ENCODE measurements around the gene CAPN3.
"Not testable (repeated sequence)": the region's sequence is repeated elsewhere in the genome, so short reads cannot be mapped to it uniquely, and the experiment has no call there.

The CAPN3 gene

GRCh38 chr15:42335074-42335473 is 24.2 kb upstream of the CAPN3 start:
- H3K36me3 ChIP-seq (ENCODE audit: control insufficient read depth in 2 of 2, insufficient read depth in 1 of 2, low read length in 2 of 2), result no peaks in the 10 kb centered on the region
- no peaks in the 10 kb centered on the region for H3K9me3 ChIP-seq (ENCODE audit: control insufficient read depth, insufficient read depth, low read depth, low read length)
- POLR2A ChIA-PET, result no interaction called here
- no peak overlapping the region for H3K27ac ChIP-seq (ENCODE audit: extremely low read depth, low read depth, low read length)
- no peak for TF ChIP-seq PRDM6 (tag by site-specific recombination; IDR thresholded peaks at IDR 0.05)
- TF ChIP-seq ZNF132 (tag by site-specific recombination; IDR thresholded peaks at IDR 0.05; ENCODE audit: borderline replicate concordance), result no peak
- TF ChIP-seq ZNF48 (tag by site-specific recombination; IDR thresholded peaks at IDR 0.05), result no peak
- no peak for TF ChIP-seq ZNF19 (tag by site-specific recombination; IDR thresholded peaks at IDR 0.05; ENCODE audit: low read depth)
- TF ChIP-seq ZNF518A (tag by site-specific recombination; conservative IDR thresholded peaks at IDR 0.05; ENCODE audit: low read depth), result no peak
- no peak for TF ChIP-seq HOXA7 (CRISPR knock-in tag; IDR thresholded peaks at IDR 0.05; ENCODE audit: borderline replicate concordance)
- TF ChIP-seq ZNF664 (tag by site-specific recombination; IDR thresholded peaks at IDR 0.05), result no peak
- TF ChIP-seq ZBTB11 (tag by site-specific recombination; conservative IDR thresholded peaks at IDR 0.05; ENCODE audit: low read depth), result no peak
- TF ChIP-seq ZNF18 (tag by site-specific recombination; IDR thresholded peaks at IDR 0.05), result no peak
- TF ChIP-seq PBX3 (CRISPR knock-in tag; IDR thresholded peaks at IDR 0.05), result no peak
- TF ChIP-seq ZNF596 (tag by site-specific recombination; IDR thresholded peaks at IDR 0.05), result no peak
- TF ChIP-seq ZSCAN18 (tag by site-specific recombination; IDR thresholded peaks at IDR 0.05), result no peak
- TF ChIP-seq KLF8 (tag by site-specific recombination; IDR thresholded peaks at IDR 0.05), result no peak
- no peak for TF ChIP-seq ZFP41 (tag by site-specific recombination; IDR thresholded peaks at IDR 0.05; ENCODE audit: borderline replicate concordance)
- no peak for TF ChIP-seq ZNF621 (tag by site-specific recombination; IDR thresholded peaks at IDR 0.05)
- no peaks in the 10 kb centered on the region for H3K4me1 ChIP-seq (ENCODE audit: control insufficient read depth, insufficient read depth, low read length)
- no peak overlapping the region for H3K4me3 ChIP-seq (ENCODE audit: low read depth, low read length)
- CTCF ChIA-PET, result no interaction called here

GRCh38 chr15:42336650-42337049 is 22.7 kb upstream of the CAPN3 start:
- H3K4me3 ChIP-seq (ENCODE audit: low read depth, low read length); H3K36me3 ChIP-seq (ENCODE audit: control insufficient read depth in 2 of 2, insufficient read depth in 1 of 2, low read length in 2 of 2); POLR2A ChIA-PET; CTCF ChIA-PET; H3K27ac ChIP-seq (ENCODE audit: extremely low read depth, low read depth, low read length); H3K9me3 ChIP-seq (ENCODE audit: control insufficient read depth, insufficient read depth, low read depth, low read length); H3K4me1 ChIP-seq (ENCODE audit: control insufficient read depth, insufficient read depth, low read length): not testable (repeated sequence)

GRCh38 chr15:42337104-42337503 is 22.2 kb upstream of the CAPN3 start:
- CTCF ChIA-PET; H3K36me3 ChIP-seq (ENCODE audit: control insufficient read depth in 2 of 2, insufficient read depth in 1 of 2, low read length in 2 of 2); H3K4me1 ChIP-seq (ENCODE audit: control insufficient read depth, insufficient read depth, low read length); H3K27ac ChIP-seq (ENCODE audit: extremely low read depth, low read depth, low read length); POLR2A ChIA-PET; H3K4me3 ChIP-seq (ENCODE audit: low read depth, low read length); H3K9me3 ChIP-seq (ENCODE audit: control insufficient read depth, insufficient read depth, low read depth, low read length): not testable (repeated sequence)

Measured in HEK293 (cell line).